ENCODE measurements around the gene BRIP1.
A peak's percentile ranks its signal among the peaks of the same experiment; 100 is the strongest.

BRIP1 gene

GRCh38 chr17:61650749-61651148 lies 212.6 kb downstream of the BRIP1 start:
- no peak for DNase-seq

GRCh38 chr17:61648587-61648986 lies 214.7 kb downstream of the BRIP1 start:
- no peak for DNase-seq

GRCh38 chr17:61647047-61647446 lies 216.3 kb downstream of the BRIP1 start:
- no peak for DNase-seq

- no peak for DNase-seq
Observed at GRCh38 chr17:61646482-61646881, 216.8 kb downstream of the BRIP1 start.

- DNase-seq, result no peak
Observed at GRCh38 chr17:61645920-61646319, 217.4 kb downstream of the BRIP1 start.

GRCh38 chr17:61644800-61645774 lies 218.2 kb downstream of the BRIP1 start:
- no peak for DNase-seq

- no peak for DNase-seq
Observed at GRCh38 chr17:61642768-61643167, 220.6 kb downstream of the BRIP1 start.

GRCh38 chr17:61641715-61642114 lies 221.6 kb downstream of the BRIP1 start:
- no peak for DNase-seq

- no peak for DNase-seq
Observed at GRCh38 chr17:61641084-61641483, 222.2 kb downstream of the BRIP1 start.

GRCh38 chr17:61639818-61640217 lies 223.5 kb downstream of the BRIP1 start:
- DNase-seq, result no peak

GRCh38 chr17:61638087-61638486 lies 225.2 kb downstream of the BRIP1 start:
- no peak for DNase-seq

GRCh38 chr17:61635913-61636432 lies 227.4 kb downstream of the BRIP1 start:
- DNase-seq, result peak; percentile 26 to 37

GRCh38 chr17:61634942-61635538 lies 228.3 kb downstream of the BRIP1 start:
- no peak for DNase-seq

- no peak for DNase-seq
Observed at GRCh38 chr17:61634011-61634539, 229.3 kb downstream of the BRIP1 start.

GRCh38 chr17:61632826-61633225 lies 230.5 kb downstream of the BRIP1 start:
- DNase-seq, result no peak

- DNase-seq, result no peak
Observed at GRCh38 chr17:61631800-61632199, 231.5 kb downstream of the BRIP1 start.
